GM19238 (cell line): ENCODE results near the gene LRRC8C.
"Not testable (repeated sequence)": the region's sequence is repeated elsewhere in the genome, so short reads cannot be mapped to it uniquely, and the experiment has no call there.

Experiments used
- DNase-seq: peaks from one replicate; pipeline ENCODE4 v3.0.0; 2011; ENCODE audit warnings: low spot score; ENCODE audit not compliant: insufficient read length

The LRRC8C gene

DNA sequence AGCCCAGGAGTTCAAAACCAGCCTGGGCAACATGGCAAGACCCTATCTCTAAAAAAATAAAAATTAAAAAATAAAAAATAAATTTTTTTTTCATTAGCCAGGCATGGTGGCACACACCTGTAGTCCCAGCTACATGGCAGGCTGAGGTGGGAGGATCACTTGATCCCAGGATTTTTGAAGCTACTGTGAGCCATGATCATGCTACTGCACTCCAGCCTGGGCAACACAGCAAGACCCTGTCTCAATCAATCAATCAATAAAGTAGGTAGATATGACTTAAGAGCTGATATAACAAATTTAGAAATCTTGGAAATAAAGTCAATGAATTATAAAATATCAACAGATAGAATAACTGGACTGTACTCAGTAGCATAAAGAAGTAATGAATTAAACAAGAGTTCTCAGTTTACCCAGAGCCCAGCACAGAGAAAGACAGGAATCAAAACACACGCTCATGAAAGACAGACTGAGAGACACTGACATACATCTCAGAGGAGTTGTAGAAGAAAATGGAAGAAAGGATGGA lies 69.7 kb downstream of the LRRC8C start:
- DNase-seq: no peak

DNA sequence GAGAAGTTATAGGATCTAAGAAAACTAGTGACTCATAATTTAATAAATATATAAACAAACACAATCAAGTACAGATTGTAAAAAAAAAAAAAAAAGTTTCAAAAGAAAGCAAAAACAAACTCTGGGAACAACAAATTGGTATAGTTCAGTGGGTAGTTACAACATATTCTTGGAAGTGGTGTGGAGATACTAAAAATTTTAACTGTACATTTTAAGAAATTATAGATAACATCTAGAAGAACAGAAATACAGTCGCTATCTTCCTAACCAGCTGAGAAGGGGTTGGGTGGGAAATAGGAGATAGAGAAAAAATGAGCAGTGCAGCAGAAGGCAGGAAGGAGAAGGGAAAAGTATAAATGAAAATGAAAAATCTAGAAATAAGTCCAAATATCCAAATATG lies 70.5 kb downstream of the LRRC8C start:
- no peak for DNase-seq

DNA sequence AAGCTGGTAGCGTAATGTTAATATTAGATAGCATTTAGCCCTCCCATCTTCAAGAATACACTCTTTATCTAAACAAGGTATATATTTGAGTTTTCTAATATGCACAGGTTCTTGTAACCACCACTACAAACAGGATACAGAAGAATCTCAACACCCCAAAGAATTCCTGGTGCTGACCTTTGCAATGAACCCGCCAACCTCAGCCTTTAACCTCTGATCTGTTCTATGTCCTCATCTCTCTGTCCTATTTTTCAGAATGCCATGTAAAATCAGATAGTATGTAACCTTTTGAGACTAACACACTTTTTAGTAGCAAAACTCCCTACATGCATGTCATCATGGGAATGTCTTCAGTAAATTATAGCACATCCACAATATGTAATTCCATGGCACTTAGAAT lies 71.1 kb downstream of the LRRC8C start:
- DNase-seq: no peak

DNA sequence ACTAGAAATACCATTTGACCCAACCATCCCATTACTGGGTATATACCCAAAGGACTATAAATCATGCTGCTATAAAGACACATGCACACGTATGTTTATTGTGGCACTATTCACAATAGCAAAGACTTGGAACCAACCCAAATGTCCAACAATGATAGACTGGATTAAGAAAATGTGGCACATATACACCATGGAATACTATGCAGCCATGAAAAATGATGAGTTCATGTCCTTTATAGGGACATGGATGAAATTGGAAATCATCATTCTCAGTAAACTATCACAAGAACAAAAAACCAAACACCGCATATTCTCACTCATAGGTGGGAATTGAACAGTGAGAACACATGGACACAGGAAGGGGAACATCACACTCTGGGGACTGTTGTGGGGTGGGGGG lies 72.0 kb downstream of the LRRC8C start:
- DNase-seq: not testable (repeated sequence)

DNA sequence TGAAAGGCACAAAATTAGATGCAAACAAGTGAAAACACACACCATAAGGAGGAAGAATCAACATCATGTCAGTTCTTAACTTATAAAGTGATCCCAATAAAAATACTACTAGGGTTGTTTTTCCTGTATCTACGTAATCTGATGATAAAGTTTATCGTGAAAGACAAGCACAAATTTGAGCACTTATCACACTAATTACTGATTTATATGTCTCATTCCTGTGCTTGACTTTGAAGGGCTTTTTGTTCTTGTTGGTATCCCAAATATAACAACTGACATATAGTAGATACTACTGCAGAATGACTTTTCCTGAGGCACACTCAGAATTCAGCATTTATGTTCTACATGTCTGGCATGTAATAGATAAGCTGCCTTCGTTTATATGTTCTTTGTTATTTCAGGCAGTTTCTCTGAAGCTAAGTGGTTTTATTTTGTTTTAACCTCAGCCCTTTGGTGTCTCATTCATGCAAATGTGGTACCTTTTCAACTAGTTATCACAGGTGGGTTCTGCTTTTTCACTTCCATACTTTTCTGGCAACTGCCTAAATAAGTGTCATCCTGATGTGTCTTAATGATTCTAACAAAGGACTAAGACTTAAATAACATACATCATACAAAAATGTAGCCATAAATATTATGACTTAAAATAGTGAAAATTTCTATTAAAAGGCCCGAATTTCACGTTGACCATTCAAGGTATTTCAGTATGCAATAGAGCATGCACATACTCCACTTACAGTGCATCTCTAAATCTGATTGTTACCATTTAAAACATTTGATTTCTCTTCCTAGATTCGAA lies 73.2 kb downstream of the LRRC8C start:
- no peak for DNase-seq

DNA sequence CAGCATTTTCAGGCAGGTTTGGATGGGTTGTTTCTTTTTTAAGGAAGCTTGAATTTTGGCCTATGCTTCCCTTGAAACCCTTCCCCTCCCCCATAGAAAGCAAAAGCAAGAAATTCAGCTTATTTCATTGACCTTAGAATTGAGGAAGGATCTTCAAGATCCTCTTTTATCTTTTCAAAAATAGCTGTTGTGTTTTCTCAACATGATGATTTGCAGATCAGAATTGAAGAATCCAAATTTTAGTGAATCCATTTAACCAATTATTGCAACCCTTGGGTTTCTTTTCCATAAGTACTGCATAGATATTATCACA lies 73.7 kb downstream of the LRRC8C start:
- DNase-seq: no peak

DNA sequence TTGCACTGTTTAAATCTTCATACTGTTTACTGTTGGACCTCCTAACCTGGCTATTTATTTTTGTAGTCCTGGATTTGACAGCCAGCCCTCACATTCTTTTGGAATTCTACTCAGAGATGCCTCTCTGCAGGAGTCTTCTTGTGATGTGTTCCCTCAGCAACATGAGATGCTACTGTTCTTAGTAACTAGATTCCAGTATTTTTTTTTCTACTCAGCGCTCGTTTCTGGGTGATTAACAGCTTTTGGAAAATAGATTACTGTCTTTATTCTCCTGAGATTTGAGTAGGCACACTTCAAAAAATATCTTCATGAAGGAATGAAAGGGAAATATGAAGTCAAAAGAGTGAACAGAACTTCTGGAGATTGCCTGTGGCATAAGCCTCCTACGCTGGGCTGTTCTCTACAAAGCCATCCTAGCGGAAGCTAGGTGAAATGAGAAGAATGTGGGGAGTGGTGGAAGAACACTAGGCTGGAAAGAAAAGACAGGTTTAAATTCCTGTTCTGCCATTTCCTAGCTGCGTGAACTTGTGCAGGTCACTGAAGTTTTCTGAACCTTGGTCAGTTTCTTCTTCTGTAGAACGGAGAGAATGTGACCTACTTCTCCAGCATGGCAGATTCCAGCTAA lies 75.9 kb downstream of the LRRC8C start:
- no peak for DNase-seq

DNA sequence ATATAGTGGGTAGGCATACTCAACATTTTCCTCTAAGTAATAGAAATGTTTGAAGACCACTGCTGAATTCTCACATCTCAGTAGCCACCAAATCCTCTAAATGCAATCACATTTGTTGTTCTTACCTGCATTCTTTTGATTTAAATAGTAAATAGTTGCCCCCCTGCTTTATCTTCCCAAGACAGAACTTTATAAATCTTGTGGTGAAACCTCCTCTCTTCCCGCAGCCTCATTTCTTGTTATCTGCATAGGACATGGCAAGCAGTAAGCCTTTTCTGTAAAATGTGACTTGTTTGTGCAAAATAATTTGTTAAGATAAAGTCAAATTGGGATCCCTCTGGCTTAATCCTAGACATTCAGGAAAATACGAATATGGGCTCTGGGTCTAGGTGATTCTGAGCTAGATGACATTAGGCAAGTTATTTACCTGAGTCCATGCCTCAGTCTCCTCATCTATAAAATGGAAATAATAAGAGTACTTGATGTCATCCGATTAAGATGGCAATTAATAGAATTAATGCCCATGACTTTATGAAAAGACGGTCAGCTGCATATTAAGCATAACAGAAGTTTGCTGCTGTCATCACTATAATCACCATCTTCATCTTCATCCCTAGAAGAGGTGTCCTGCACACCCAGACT lies 77.7 kb downstream of the LRRC8C start:
- no peak for DNase-seq

DNA sequence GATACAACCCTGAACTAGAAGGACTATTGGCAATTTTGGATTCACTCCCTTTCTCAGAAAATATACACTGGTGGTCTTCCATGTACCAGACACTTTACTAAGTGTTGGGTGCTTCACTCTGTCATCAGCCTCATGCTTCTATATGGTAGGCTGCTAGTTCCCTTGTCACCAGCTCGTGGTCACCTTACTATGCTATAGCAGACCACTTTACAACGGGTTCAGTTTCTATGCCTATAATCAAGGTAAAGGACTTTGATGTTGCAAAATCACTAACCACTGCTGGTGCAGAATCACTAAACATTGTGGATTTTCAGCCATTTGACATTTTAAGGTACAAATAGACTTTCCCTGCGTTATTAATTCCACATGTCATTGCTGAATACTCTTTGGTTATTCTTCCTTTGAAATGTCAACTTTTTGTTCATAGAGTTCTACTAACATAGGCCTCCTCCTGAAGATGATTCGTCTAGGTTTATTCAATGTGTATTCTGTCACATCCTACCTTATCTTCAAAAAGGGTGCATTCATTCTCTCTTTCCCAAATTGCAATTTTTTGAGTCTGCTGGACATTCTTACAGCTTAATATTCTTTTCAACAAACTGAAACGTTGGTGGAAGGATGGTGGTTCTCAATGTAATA lies 78.3 kb downstream of the LRRC8C start:
- DNase-seq: no peak

DNA sequence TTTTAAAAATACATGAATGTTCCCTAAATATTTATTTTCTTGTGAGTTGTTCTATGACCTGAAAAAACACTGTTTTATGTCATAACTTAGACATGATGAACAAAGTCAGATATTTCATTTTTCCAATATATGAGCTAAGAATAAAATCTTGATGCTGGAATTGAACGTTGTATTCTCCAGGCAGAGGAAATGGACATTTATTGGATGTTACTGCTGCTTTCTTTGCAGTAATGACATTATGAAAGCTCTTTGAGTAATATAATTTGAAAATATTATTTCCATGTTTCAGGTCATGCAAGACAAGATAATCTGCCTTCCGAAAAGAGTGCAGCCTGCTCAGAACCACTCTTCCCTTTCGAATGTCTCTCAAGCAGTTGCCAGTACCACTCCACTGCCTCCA lies 79.5 kb downstream of the LRRC8C start:
- DNase-seq: no peak

DNA sequence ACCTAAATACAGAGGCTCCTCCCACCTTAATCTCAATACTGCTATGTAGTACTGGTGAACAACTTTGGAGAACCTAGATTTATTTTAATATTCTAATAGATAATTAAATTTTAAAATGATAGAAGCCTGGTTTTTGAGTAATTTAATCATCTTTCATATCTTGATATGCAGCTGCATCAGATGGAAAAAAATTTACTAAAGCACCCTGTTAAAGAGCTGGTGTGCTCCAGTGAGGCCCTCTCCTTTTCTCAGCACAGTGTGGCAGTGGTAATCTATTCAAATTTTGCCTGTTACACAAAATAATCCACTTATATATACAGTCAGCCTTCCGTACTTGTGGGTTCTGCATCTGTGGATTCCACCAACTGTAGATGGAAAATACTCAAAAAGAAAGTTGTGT lies 82.8 kb downstream of the LRRC8C start:
- no peak for DNase-seq

DNA sequence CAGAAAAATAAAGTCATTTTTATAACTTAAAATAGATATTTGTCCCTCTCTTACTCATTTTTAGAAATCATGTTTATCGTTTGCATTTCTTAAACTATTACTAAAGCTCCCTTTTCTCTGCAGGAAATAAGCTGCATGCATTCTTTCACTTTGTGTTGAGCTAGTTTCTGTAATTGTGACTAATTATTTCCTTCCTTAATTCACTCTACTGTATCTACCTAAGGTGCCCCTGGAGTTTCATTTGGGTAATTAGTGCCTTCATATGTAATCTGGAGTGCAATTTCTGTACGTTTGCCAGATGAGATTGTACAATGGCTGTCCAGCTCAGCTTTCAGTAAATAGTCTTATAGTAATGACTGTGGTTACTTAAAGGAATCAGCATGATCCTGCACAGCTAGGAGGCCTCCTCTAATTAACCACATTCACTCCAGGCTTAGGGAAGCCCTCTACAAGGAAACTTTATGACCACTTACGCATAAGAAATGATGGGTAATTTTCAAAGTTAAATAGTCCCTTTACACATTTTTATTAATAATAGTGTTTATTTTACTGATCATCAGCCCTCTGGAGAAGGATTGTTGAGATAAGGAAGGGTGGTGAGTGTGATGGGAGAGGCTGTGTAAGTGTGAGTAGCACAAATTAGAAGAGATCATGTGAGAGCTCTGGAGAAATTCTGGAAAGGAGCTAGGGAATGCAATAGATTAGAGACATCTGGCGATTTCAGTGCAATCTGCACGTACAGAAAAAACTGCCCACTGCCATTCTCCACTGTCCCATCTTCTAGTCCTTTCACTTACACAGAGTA lies 86.8 kb downstream of the LRRC8C start:
- DNase-seq: no peak

DNA sequence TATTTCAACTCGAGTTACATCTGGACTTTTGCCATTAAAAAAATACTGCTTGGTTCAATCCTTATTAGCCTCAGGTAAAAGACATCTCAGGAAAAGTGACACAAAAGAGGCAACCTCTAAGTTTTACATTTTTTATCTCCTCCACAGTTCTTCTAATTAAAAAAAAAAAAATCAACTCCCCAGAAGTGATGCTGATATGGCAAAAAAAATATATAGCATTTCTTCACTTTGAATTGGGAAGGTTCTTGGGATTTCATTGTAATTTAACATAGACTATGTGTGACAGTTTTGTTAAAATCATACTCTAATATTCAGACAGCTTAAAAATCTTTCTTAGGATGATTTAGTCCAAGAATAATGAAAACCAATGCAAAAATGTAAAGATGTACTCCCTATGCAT lies 87.9 kb downstream of the LRRC8C start:
- DNase-seq: no peak

DNA sequence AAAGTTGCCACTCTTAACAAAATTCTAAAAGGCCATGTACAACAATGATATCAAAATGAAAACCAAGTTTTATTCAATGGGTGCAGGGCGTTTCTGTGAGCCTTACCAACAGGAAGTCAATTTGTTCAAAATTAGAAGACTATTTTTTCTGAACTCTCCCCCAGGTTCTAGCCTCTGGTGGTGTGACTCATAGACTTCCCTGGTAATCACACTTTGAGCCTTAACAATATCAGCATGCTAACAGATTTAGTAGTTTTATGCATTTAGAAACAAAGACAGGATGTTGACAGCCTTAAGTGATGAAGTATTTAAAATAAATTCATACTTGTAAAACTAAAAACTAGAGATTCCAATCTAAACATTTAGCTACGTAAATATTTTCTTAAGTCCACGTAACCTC lies 88.4 kb downstream of the LRRC8C start:
- no peak for DNase-seq

DNA sequence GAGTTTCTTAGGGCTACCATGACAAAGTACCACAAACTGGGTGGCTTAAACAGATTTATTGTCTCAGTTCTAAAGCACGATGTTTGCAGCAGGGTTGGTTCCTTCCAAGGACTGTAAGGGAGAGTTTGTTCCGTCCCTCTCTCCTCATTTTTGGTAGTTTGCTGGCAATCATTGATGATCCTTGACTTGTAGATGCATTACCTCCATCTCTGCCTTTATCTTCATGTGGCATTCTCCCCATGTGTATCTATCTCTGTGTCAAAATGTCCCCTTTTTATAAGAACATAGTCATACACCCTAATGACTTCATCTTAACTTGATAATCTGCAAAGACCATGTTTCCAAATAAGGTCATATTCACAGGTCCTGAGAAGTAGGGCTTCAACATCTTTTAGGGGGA lies 90.2 kb downstream of the LRRC8C start:
- no peak for DNase-seq

DNA sequence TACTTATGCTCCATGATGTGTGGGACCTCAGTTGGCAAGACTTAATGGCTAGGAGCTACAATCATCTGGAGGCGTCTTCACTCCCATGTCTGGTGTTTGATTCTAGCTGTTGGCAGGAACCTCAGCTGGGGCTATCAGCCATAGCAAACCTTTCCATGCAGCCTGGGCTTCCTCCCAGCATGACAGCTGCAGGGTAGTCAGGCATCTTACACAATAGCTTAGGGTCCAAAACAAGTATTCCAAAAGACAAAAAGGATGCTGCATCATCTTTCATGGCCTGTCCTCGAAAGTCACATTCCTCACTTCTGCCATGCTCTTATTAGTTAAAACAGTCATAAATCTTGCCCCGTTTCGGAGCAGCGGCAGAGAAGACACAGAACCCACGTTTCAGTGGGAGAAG lies 90.9 kb downstream of the LRRC8C start:
- DNase-seq: no peak

DNA sequence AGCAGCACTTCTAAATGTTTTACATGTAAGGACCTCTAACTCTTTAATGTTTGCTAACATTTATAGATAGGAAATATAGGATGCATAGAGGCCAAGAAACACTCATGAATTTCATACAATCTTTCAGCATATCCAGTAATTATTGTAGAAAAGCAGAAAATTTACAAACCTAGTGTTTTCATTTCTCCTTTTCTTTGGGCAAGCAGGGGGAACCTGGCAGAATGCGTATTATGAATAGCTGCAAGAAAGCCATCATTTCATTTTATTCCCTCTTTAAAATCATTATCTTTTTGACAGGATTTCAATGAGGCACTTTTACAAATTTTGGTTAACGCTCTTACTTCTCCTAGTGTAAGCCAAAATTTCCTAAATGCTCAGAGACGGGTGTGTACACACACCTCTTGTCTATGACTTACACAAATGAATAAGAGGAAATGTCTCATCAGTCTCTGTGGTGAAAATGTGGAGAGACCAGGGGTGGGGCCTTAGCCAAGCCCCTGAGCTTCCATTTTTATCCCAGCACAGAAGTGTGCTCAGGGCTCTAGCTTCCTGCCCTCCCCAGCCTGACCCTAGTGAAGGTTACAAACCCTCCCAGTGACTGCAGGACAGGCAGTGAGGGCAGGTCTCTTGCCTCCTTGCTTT lies 91.6 kb downstream of the LRRC8C start:
- no peak for DNase-seq

DNA sequence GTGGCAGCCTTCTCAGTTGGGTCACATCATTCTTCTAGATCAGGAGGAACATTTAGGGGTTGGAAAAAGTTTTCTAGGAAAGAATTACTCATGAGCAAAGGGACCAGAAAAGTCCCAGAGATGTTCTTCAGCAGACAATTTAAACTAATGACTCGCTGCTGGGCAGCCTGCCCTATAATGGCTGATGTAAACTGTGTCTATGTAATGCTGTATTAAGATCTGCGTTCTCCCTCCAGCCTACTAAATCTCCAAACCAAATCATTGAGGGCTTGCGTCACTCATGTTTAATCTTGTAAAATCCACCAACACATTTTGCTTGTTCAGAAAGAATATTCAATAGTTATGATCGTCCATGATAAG lies 92.1 kb downstream of the LRRC8C start:
- no peak for DNase-seq

DNA sequence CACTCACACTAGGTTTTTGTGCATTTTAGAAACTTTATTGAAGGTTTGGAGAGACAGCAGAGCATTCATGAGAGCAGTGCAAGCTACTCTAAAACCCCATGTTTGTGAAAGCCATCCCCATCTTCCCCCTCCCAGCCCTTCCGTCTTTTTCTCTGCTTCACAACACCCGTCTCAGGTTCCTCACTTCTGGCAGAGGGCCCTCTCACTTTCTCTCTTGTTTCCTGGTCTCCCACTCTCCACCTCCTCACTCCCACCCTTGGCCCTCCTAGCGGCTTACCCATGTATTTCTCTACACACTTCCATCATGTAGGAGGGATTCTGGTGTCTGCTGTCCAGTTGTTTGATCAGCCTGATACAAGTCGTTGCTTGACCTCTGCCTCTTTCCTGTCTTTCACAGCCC lies 92.7 kb downstream of the LRRC8C start:
- no peak for DNase-seq

DNA sequence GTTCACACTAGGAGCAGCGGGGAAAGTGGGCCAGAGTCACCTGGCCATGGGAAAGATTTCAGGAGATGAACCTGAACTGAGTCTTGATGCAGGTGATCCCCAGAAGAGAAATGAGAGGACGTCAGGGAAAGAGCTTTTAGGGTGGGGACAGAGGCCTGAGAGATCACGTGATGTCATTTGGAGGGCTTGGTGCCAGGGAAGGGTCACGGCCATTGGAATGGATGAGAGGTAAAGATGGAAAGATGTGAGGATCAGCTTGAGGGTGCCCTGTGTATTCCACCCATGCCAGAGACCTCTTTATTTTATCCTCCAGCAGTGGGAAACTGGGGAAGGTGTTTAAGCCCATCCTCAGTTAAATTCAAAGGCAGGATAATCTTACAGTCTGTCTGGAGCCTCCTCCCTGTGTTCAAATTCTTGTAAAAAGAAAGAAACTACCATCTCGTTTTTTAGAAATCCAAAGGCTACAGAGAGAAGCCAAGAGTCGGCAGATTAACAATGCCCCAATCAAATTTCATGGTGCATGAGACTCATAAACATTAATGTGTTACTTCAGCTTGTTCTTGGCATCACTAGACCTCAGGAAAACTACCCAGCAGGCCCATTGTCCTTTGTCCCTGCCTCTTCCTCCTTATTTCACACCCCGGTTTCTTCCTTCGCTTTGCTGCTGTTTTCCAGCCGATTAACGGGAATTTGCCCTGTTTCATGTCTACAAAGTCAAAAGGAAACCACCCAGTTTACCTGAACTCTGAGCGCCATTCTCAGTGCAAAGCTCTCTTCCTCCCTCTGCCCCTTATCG lies 94.8 kb downstream of the LRRC8C start:
- DNase-seq: no peak
